GM12891 (cell line): Measurements from ENCODE around the gene GLOD5.

Experiments used
- POLR2A ChIP-seq: IDR thresholded peaks from 2 replicates; pipeline ENCODE4 v1.6.1; 2011; ENCODE audit warnings: low read depth, low read length, control low read depth
- POLR2AphosphoS5 ChIP-seq: IDR thresholded peaks from 2 replicates; pipeline ENCODE4 v1.6.1; 2011; ENCODE audit warnings: low read depth, low read length, control low read depth
- SPI1 ChIP-seq: IDR thresholded peaks from 2 replicates; pipeline ENCODE4 v1.6.1; 2011; ENCODE audit warnings: low read depth, low read length, control low read depth

DNA sequence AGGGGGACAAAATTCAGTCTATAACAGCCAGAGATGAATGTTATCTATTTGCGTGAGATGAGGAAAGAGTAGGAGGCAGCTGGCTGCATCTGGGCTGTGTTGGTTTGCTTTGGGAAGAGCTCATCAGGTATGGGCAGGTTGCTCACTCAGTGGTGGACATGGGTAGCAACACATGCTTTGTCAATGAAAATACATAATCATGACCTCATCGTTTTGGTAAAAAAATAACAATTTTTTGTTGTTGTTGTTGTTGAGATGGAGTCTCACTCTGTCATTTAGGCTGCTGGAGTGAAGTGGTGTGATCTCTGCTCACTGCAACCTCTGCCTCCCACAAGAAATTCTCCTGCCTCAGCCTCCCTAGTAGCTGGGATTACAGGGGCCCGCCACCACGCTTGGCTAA, 16.3 kb upstream of the GLOD5 start:
- TF ChIP-seq POLR2A = no peak
- TF ChIP-seq SPI1 = no peak
- TF ChIP-seq POLR2AphosphoS5 = no peak
